ENCODE data around the gene RAE1.

Gene RAE1

DNA sequence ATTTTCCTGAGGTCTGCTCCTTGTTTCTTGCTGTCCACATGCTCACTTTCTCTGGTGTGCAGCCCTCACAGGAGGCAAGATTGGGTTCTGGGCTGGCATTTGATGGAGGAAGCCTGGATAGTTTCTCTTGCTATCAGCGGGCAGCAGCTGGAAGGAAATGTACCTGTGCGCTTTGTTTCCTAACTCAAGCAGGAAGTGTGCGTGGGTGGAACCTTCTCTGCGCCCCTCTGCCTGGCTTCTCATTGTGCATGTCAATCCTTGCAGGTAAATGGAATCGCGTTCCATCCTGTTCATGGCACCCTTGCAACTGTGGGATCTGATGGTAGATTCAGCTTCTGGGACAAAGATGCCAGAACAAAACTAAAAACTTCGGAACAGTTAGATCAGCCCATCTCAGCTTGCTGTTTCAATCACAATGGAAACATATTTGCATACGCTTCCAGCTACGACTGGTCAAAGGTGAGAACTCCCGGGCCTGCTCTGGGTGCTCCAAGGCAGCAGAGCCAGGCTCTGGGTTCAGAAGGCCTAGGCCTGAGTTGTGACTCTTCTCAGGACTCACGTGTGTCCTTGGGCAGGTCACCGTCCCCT lies 23.4 kb downstream of the RAE1 start:
- DNase-seq: no peak

DNA sequence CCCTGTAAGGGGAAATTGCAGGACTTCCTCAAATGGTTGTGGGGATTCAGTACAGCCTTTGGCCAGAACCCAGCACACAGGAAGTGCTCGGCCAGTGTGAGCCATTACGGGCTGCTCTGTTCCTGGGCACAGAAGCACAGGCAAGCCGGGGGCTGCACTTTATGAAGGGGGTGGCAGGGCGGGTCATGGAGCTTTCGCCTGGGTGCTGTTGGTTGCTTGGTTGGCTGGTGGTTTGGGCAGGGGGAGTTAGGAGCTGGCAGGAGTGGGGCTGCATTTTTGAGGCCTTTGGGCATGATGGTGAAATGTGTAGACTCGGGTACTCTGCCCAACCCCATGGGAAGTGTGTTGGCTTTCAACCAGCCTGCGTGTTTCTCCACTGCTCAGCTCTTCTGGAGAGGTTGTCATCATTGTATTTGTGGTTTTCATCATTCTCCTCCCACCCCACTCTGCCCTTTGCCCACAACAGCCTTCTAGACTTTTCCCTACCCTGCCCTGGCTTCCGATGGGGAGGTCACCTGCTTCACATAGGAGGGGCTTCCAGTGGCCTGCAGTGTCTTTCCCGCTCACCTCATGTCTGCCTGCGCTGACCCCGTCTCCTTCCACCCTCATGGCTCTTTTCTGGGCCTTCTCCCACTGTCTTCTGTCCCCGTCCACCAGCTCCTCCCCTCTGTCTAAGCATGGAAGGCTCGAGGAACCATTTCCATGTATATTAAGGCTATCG lies 24.0 kb downstream of the RAE1 start:
- DNase-seq: no peak

DNA sequence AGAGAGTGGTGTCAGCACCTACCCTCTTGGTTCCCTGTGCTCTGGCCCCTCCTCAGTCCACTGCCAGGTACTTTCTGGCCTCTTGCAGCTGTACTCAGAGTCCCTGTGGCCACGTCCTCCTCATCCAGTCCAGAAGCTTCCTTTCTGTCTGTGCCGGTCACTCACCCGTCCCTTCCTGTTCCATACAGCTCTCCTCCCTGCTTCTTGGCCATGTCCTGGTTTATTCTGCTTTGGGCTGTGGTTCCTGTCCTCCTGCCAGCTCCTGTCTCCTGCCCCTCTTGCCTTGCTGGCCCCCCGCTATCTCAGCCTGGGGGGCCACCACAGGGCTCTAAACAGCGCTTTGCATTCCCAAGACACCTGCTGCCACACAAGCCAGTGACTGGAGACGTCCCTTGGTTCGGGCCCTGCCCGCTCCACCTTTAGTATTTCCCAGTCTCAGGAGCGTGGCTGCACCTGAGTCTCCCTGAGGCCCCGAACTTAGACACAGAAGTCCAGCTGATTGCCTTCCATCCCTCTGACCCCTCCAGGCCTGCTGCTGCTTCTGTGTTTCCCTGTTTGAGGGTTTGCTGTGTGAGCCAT lies 24.7 kb downstream of the RAE1 start:
- DNase-seq: no peak

DNA sequence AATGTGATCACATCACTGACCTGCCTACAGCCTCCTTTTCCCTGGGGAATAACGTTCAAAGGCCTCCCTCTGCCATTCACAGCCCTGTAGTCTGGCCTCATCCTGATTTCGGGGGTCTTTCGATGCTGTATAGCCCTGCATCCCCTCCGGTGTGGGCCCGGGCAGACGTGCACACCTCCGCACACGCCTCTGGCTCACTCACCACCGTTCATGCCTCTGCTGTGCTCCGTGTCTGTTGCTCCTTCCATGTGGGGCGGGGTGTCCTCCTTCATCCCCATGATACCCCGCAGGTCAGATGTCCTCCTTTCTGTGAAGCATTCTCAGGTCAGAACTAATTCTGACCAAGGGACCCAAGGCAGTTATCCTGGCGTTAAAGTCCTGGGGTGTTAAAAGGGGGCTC lies 26.3 kb downstream of the RAE1 start:
- no peak for DNase-seq

DNA sequence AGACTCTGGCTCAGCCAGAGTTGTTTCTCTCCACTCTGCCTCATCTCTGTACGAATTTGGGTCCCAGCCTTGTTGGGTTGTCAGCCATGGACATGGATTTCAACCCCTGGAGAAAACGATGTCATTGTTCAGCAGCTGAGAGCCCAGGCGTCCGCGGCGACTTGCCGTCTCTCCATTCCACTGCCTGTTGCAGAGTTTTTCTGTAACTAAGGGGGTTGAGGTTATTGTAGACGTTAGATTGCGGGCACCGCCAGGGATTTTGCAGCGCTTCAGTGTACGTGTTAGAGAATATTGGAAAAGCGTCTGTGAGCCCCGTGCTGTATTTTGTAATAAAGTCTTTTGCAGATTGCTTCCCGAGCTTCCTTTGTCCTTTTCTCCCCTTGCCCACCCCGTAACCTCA lies 27.1 kb downstream of the RAE1 start:
- no peak for DNase-seq

DNA sequence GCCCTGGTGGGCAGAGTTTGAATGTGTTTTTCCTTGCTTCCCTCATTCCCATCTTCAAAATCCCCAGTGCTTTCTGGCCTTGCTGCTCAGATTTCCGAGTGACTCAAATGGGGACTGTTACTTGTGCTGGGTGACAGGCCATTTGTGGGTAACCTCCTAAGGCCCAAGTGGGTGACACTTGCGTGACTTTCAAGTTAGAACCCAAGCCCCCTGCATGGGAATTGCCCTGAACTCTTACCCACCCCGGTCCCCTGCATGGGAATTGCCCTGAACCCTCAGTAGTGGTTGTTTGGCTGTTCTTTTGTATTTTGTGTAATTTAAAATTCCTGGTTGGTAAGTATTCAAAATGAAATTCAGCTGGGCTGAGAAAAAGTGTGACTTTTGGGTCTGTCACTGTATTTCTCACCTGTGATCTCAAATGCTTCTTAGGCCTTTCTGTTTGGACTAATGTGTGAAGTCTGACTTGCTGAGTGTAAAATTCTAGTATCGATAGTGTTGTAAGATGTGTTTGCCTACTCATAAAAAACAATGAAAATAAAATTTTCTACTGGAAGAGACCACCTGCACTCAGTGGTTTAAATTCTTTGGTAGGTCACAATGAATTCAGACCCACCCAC lies 27.7 kb downstream of the RAE1 start:
- DNase-seq: no peak

DNA sequence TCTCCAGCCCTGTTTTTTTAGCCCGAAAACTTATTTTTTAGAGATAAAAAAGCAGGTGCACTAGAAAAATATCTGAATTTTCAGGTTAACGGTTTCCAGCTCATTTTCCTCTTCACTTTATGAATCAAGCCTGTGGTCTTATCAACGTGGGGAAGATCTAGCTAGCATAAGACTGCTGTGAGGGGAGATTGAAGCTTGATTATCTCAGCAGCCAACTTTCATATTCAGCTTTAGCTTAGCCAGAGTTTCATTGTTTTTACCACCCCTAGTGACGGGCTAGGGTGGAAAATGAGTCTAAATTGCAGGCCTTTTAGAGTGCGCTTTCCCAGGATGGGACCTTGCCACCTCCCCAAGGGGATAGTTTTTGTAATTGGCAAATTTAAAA lies 28.2 kb downstream of the RAE1 start:
- no peak for DNase-seq

DNA sequence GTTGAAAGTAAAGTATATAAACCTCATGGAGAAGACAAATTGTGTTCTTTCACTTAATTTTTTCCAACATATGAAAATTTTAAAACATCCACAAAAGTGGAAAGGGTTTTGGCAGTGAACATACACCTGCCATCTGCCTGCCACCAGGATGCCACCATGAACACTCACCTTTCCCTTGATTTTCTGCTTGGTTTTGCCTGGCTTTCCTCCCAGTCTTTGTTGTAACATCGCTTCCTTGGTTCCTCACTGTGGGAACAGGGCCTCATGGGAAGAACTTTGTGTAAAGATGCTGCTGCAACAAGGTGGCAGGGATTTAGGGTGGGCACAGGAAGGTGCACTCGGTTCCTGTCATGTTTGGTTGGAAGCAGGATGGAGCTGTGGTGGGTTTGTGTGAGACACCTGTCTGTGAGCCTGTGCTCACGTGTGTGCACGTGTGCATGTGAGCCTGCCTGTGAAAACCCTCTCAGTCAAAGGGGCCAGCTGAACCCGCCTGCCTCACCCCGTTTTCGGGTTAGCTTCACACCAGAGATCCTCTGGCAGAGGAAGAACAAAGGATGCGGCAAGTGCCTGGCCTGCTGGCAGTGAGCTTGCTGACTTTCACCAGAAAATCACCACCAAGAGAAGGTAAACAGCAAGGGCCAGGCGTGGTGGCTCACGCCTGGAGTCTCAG lies 29.2 kb downstream of the RAE1 start:
- no peak for DNase-seq

DNA sequence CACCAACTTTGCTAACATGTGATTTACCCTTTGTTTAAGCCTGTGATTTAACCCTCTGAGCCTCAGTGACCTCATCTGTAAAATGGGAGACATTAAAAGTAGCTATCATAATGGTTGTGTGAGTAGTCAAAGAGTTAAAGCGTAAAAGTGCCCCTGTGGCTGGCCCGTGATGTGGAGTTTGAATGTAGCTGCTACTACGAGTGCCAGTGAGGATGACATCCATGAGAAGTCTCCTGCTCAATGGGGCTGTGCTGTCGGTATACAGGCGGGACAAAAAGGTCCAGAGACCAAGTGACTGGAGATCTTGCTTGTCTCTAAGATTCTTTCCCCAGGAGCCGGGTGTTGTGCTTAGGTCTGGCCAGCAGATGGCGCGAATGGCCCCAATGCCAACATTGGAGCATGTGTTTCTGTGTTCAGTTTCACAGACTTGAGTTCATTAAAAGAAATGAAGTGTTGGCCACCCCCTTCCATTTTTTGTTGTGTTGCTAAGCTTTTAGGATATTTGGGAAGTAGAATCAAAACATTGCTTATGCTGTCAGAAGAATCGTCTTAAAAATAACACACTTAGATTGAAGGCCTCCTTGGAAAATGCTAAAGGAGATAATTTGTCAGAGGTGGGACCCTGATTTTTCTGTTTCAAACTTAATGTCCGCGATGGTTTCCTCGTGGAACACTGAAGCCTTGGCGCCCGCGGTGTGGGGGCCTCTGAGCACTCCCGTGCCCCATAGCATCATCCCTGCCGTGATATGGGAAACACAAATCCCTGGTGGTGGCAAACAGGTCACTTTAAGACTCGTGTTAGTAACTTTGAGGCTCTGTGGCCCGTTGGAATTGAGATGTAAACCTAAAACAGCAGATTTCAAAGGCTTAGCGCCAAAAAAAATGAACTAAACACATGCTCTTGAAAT lies 30.8 kb downstream of the RAE1 start:
- DNase-seq: peak; percentile 65

DNA sequence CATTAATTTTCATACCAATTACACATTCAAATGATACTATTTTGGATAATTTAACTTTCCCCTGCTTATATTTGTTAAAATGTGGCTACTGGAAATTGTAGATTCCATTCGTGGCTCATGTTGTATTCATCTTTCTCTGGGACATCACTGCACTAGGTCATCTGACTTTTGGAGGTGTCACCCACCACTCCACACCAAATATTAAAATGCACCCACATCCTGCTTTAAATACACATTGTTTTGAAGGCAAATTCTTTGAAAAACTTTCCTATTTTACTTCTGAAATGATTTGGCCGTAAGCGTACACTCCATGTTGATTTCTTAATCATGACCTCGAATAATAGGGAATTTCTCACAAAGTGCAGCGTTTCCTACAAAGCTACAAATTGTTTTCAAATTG lies 31.5 kb downstream of the RAE1 start:
- no peak for DNase-seq

DNA sequence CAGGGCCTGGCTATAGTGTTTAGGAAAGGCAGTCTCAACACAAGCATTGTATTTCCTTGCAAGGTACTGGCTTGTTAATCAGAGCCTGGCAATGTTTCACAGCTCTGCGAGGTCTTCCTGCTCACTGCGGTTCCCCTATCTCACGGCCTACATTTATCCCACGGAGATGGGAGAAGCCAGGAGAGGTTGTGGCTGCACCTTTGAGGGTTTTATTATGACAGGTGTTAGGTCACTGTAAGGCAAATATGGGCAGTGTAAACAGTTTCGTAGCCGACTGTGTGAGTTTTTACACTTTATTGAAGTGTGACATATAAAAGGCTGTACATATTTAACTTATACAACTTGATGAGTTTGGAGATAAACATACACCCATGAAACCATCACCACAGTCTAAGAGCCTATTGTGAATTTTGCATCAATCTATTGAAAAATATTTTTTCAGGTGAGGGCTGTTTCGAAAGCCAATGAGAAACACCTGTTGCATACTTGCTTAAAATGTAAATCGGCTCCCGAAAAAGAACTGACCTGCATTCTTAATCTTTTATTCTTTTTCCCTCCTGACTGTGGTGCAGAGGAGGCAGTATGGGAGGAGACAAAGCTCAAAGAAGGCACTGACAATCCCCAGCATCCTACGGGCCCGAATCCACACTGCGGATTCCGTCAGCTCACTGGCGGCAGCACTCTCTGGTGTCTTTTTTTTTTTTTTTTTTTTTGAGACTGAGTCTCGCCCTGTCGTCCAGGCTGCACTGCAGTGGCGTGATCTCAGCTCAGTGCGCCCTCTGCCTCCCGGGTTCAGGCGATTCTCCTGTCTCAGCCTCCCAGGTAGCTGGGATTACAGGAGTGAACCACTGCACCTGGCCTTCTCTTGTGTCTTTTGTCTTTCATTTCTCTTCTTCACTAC lies 32.6 kb downstream of the RAE1 start:
- no peak for DNase-seq

DNA sequence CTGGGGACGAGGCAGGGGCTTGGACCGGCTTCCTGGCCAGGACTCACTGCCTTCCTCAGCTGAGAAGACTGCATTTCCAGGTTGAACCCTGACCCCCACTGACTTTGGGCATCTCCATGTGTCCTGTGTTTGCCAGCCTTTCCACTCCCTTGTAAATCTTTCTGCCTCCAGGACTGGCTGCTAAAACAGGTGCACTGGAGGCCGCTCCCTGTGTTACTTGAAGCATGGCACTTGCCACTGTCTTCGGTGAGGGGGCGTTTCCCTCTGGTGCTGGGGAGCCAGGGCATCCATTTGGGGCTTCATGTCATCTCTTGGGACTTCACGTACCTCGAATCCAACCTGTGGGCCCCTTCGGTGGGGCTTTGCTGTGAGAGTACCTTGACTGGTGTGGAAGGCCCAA lies 33.4 kb downstream of the RAE1 start:
- no peak for DNase-seq

DNA sequence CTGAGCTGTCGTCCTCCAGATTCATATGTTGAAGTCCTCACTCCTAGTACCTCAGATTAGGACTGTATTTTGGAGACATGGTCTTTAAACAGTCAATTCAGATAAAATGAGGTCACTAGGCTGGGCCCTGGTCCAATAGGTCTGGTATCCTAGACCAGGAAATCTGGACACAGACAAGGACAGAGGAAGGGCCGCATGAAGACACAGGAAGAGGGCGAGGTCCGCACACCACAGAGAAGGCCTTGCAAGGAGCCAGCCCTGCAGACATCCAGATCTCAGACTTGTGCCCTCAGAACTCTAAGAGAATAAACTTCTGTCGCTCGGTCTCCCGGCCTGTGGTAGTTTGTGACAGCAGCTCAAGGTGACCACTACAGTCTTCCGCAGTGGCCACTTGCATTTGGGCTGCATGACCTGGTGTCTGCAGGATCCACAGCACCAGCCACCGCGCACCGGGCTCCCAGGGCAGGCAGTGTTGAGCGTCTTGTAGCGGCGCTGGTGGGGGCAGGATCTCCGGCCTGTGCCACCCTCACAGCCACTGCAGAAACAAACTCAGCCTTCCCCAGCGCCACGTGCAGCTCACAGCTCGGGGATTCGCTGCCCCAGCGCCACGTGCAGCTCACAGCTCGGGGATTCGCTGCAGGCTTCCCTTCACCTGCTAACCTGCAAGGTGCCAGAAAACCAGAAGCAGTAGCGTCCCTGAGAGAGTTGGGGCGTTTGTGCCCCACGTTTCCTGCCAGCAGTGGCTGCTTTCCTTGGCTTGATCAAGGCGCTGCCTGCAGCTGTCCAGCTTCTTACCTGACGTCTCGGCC lies 34.1 kb downstream of the RAE1 start:
- DNase-seq: no peak

DNA sequence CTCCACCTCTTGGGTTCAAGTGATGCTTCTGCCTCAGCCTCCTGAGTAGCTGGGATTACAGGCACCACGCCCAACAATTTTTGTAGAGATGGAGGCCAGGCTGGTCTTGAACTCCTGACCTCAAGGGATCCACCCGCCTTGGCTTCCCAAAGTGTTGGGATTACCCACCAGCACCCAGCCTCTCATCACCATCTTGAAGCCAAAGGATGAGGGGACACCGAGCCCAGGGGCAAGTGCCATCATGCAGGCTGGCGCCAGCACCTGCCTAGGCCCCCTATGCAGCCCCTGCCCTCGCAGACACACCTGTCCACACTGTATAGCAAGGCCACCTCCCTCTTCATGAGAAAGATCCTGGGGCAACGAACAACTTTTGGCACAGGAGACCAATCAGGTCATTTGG lies 34.9 kb downstream of the RAE1 start:
- DNase-seq: no peak

DNA sequence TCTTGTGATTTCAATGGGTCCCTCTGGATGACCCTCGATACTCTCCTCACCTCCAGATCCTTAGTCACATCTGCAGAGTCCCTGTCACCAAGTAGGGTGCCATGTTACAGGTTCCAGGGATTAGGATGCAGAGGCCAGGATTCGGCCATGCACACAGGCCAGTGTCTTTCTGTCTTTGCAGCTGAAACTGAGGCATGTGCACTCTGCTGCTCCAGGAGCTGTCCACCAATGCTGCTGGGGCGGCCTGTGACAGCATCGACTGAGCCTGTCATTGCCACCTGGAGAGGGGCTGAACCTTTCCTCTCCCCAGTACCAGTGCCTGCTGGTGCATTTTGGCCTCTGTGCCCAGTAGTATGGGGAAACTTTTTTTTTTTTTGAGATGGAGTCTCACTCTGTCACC lies 35.7 kb downstream of the RAE1 start:
- DNase-seq: no peak

DNA sequence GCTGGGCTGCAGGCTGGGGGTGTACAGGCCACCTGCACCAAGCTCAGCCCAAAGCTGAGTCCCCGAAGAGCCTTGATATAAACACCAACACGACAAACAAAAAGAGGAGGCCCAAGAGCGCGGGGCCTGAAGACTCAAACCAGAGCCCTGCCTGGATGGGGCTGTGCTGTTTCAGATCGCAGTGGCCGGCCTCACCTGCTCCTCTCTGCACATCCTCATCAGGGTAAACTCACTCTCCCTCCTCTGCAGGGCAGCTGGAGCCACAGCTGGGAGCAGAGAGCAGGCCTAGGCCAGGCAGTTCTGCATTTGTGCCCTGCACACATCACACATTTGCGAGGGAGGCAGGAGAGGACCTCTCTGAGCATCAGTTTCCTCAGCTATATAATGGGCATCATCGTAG lies 36.4 kb downstream of the RAE1 start:
- no peak for DNase-seq

DNA sequence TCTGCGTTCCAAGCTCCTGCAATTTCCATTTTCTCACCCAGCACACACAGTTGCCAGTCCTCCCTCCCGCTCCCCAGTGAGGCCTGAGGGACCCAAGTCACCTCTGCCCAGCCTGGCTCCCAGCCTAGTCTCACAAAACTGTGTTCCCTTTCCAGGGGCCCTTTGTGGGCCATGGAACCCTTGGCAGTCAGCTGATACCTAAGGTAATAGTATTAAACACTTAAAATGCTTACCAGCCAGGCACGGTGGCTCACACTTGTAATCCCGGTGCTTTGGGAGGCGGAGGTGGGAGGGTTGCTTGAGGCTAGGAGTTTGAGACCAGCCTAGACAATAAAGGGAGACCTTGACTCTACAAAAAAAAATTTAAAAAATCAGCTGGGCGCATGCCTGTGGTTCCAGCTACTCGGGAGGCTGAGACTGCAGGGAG lies 36.9 kb downstream of the RAE1 start:
- no peak for DNase-seq

DNA sequence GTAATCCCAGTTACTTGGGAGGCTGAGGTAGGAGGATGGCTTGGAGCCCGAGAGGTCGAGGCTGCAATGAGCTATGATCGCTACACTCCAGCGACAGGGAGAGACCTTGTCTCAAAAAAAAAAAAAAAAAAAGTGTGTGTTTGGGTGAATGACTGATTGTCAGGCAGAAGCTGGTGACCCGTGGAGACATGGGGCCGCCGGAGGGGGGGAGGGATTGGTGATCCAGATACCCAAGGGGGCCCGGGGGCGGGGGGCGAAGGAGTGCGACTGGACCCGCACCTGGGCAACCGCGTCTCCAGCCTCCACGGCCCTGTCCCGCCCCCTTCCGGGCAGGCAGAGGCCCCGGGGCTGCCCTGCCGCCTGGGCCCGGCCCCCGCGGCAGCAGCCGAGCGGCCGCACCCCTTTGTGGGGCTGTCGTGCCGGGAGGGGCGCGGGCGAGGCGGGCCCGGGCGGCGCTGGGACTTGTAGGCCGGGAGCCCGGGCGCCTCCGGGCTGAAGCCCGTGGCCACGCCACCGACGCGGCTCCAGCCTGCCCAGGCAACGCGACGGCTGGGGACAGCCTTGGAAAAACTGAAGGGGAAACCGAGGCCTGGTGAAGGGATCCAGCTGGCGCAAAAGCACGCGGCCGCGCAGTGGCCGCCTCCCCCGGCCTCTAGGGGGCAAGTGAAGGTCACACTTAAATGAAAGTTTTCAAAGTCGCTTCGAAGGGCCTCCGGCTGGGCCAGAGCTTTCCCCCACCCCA lies 38.1 kb downstream of the RAE1 start:
- peak; percentile 56 for DNase-seq

DNA sequence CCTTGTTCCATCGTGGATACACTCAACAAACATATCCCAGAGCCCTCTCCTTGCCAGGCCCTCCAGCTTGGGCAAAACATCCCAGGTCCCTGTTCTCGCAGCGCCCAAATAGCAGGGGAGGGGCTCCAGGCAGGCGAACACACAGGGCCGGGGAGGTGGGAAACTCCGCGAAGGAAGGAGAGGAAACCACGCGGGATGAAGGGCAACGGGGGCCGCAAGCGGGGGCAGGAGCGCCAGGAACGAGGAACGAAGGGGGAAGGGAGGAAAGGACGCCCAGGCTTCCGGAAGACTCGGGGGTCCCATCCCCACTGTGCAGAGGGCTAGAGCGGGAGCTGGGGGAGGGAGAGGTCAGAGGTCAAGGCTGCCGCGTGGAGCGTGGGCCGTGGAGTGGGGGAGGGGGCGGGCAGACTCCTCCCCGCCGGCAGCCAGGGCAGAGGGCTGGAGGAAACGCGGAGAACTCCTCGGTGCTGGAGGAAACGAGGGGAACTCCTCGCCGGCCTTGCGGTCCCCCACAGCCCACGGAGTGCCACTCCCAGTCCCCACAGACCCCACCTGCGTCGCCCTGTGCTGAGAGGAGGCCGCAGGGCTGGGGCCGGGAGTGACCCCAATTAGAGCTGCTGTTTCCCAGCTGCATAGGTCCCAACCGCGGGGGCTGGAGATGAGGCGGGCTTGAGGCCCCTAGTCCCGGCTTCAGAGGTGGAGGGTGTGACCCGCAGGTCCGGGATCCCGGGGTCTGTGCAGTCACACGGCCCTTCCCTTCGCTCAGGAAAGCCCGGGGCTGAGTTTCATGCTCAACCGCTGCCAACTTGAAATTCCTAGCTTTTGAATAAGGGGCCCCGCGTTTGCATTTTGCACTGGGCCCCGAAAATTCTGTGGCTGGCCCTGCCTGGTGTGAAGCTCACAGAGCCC lies 38.9 kb downstream of the RAE1 start:
- peak; percentile 63 for DNase-seq

Data from stimulated activated naive CD4-positive, alpha-beta T cell treated with Interleukin-2 at 50 U/mL for 16 hours (primary cell).